IMR-90 (cell line): ENCODE measurements around the gene TAF8. TPM values are rescaled to one million over a fixed set of nuclear protein-coding genes. Genes with fewer than 3 reads are reported as not detected.
A peak's percentile ranks its signal among the peaks of the same experiment; 100 is the strongest.

ENCODE experiments used
- CHD1 ChIP-seq: IDR thresholded peaks from 2 replicates; pipeline ENCODE4 v1.6.1; 2012; ENCODE audit warnings: low read depth, low read length, improper control_type of control experiment
- FOS ChIP-seq: fragments of 150-350 bp; IDR thresholded peaks from 2 replicates; pipeline ENCODE4 v1.6.1; 2016; ENCODE audit warnings: low read depth, low read length
- microRNA-seq, 2 experiments: library from miRNA; stranded (forward) in 1 of 2; unstranded in 1 of 2; fragments of 10-50 nt in 1 of 2; fragments of <30 nt in 1 of 2; gene quantifications in 1 of 2; microRNA quantifications in 1 of 2; one replicate each; pipeline versions ENCODE3 to v1.1.0; 2013 to 2020; ENCODE audit not compliant: insufficient read depth in 1 of 2, insufficient read length in 1 of 2, unreplicated experiment in 1 of 2
- polyA plus RNA-seq, 3 experiments: library from polyadenylated mRNA; depleted of rRNA; stranded (reverse); fragments of >200 nt; gene quantifications; 2 replicates each; pipeline ENCODE4 v1.2.3, GENCODE V29; 2012; ENCODE audit warnings: low replicate concordance in 1 of 3
- small RNA-seq, 5 experiments: library from RNA; depleted of rRNA; stranded (forward); fragments of <200 nt; gene quantifications; one replicate each; pipeline ENCODE3, GENCODE V24; 2012
- total RNA-seq: library from RNA; depleted of rRNA; stranded (reverse); fragments of >200 nt; gene quantifications from 2 replicates; pipeline ENCODE4 v1.2.3, GENCODE V29; 2012; rRNA removed

TAF8 gene
- total and polyA plus RNA-seq, 2 of the 4 experiments (the other 2 are of a cell fraction), result 14.3 to 22.8 TPM

GRCh38 chr6:42136508-42137193 lies 86.3 kb downstream of the TAF8 start (continued):
- TF ChIP-seq FOS (peak; percentile 64), CHD1 (no peak)

Small RNA genes lying within 50 kb of the gene (microRNA-seq; reads per million reads assigned to microRNA genes)
- gene RNU6-761P (ENCODE audit: insufficient read depth, insufficient read length), result not detected

Small RNA genes lying within 50 kb of the gene (small RNA-seq; reads per million reads assigned to genes)
- 0.14 to 108 (median 1.6) reads per million in 5 experiments for gene RNU6-761P

Other genes starting within 250 kb of the TAF8 start
- gene USP49, start 155.1 kb upstream of the TAF8 start, total RNA-seq, result 1.4 TPM in 2 replicates
- 1.4 and 2.1 TPM in 2 replicates for gene USP49, start 155.1 kb upstream of the TAF8 start, polyA plus RNA-seq (2012; rRNA removed)
- 35.6 and 38.2 TPM in 2 replicates for gene MED20, start 129.4 kb upstream of the TAF8 start, total RNA-seq
- 22.0 and 24.8 TPM in 2 replicates for gene MED20, start 129.4 kb upstream of the TAF8 start, polyA plus RNA-seq (2012; rRNA removed)
- gene BYSL, start 129.0 kb upstream of the TAF8 start, total RNA-seq, result 25.3 and 26.7 TPM in 2 replicates
- 35.5 and 36.3 TPM in 2 replicates for gene BYSL, start 129.0 kb upstream of the TAF8 start, polyA plus RNA-seq (2012; rRNA removed)
- gene CCND3, start 108.7 kb upstream of the TAF8 start, total RNA-seq, result 19.2 and 19.4 TPM in 2 replicates
- 61.9 and 63.8 TPM in 2 replicates for gene CCND3, start 108.7 kb upstream of the TAF8 start, polyA plus RNA-seq (2012; rRNA removed)
- gene C6orf132, start 92.1 kb downstream of the TAF8 start, total RNA-seq, result 0.72 and 1.1 TPM in 2 replicates
- gene C6orf132, start 92.1 kb downstream of the TAF8 start, polyA plus RNA-seq (2012; rRNA removed), result 1.7 and 1.8 TPM in 2 replicates
- gene GUCA1A, start 122.8 kb downstream of the TAF8 start, total RNA-seq, result under 0.01 and 0.18 TPM in 2 replicates
- gene GUCA1A, start 122.8 kb downstream of the TAF8 start, polyA plus RNA-seq (2012; rRNA removed), result 0.32 and 0.34 TPM in 2 replicates
- gene GUCA1B, start 144.4 kb downstream of the TAF8 start, total RNA-seq, result under 0.01 and 0.18 TPM in 2 replicates
- 0.60 and 1.0 TPM in 2 replicates for gene GUCA1B, start 144.4 kb downstream of the TAF8 start, polyA plus RNA-seq (2012; rRNA removed)
- 47.0 and 71.1 TPM in 2 replicates for gene MRPS10, start 167.3 kb downstream of the TAF8 start, total RNA-seq
- gene MRPS10, start 167.3 kb downstream of the TAF8 start, polyA plus RNA-seq (2012; rRNA removed), result 24.0 and 28.5 TPM in 2 replicates